ENCODE data around the gene SORBS1. TPM values are rescaled to one million over a fixed set of nuclear protein-coding genes. Genes with fewer than 3 reads are reported as not detected.

Gene SORBS1
- polyA plus RNA-seq, 10 donors = 49.7 to 107 (median 71.2) TPM

DNA sequence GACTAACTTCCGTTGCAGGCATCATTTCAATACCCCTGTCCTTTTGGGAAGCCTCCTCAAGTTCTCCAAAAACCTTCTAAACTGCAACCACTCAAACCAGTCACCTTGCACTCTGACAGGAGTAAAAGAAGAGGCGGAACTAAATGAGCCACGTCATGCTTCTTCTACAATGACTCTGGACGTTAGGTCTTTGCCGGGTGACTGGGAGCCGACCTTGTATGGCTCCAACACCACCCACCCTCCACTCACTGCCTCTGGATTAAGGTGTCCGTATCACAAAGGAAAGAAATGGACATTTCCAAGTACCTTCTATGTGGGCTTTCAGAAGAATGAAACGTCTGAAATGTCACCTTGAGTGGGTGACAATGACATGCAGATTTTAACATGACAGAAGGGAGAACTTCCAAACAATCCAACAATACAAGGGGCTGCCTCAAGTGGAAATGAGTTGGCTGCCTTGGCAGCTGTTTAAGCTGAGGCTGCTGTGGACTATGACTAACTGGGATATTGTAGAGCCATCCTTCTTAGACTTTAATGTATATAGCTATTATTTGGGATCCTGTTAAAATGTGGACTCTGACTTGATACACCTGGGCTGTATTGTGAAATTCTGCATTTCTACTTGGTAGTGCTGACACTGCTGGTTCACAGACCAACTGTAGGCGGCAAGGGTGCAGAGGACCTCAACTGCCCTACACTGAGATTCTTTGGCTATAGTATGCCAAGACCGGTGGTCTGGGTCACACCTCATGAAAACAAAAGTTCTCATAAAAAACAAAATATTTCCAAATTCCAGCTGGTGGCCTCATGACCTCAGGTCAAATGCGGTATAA lies 236.5 kb downstream of the SORBS1 start:
- no peak for DNase-seq

DNA sequence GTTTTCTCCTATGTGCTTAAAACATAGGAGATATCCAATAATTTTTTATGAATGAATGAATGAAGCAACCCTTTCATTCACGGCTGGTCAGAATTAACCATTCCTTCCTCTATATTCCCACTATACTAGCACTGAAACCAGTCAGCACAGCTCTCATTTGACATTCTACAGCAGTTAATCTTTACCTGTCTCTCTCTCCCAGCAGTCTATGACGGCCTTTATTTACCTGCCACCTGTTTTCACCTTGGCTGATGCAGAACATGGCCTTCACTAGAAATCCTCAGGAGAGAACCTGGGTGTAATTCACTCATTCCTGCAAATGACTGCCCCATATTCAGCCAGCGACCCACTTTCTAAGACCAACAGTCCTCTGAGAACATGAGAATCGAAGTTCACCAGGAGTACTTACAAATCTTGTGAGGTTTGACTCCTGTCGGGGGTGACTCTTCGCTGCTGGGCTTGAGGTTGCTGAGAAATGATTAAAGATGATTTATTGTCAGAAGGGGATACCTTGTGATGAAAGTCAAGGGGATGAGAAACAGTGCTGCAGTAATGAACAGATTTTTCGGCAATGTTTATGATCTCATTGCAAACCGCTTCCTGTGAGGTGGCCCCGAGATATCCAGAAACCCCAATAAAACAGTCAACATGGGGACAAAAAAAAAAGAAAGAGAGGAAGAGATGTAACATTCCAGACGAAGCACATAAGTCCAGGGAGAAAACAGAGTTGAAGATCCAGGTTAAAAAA lies 239.4 kb downstream of the SORBS1 start:
- no peak for DNase-seq

DNA sequence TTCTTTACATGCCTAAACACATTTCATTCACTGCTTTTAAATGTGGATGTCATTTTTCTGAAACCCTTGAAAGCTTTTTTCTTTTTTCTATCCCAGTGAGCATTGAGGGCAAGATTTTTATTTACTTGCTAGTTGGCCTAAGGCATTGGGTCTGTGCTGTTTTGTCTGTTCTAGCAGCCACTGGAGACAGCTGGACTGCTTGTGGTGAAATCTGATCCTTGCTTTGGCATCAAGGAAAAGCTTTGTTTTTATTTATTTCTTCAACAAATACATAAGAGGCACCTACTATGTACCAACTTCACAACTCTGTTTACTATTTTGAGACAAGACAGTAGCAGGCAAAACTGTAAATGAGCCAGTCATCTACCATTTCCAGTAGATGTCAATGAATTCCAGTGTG lies 241.9 kb downstream of the SORBS1 start:
- no peak for DNase-seq

DNA sequence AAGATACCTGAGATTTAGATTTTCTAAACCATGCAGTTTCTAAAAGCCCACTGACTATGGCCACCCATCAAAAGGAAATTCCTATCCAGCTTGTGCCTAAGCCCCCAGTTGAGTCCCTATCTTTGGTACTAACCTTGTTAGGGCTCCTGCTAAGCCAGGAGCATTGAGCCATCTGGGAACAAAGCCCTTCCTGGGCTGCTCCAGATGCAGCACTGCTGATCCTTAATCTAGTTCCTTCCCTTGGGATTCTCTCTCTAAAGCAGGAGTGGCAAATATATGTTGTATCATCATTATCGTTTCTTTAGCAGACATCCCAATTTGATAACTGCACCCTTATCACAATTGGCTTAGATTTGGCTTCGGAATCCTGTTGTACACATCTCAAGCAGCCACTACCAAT lies 245.7 kb downstream of the SORBS1 start:
- no peak for DNase-seq

DNA sequence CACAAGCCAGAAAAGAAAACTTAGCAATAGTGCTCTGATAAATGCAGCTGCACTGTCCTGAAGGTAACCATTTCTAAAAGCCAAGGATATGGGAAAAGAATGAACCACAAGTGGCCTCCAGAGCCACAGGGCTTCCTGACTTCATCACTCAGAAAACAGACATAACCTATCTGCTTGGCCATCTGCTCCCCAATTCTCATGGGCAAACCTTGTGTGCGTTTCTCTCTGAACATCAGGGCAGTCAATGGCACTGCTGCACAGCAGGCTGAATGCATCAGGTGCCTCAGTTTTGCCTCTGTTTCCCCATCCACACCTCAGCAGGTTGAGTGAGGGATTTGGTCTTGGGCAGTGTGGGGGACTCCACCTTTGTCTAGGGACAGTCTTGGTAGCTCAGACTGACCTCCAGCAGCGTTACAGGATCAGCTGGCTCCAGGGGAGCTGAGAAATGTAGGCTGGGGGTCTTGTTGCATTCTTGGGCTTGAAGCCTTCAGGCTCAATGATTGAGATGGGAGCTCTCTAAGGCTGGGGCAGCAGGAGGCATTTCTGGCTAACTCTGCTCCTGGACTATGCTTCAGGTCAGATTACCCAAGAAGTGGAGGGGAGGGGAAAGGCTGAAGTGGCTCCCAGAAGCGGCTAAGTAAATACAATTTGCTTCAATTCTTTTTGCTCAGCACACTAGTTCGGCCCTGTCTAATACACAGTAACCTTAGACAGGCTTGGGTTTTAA lies 246.8 kb downstream of the SORBS1 start:
- DNase-seq = no peak

DNA sequence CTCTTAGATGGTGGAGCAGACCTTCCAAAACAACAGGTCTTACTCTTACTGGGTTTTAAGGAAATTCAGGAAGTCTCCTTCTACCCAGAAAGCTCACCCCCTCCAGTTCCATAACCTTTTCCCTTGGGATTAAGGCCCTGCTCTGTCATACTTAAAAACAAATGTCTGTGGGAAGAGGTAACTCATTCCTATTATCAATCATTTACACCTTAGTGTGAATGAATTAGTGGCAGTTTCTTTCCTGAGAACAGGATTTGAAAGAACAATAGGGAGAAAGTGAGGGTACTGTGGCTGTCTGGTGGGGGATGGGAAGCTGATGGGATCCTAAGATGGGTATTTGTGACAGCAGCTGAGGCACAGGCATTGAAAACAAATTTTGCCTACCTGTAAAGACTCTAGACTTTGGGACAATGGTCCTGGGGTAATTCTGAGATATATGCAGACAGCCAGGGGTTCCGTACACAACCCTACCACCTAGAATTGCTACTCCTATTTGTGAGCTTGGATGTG lies 248.1 kb downstream of the SORBS1 start:
- no peak for DNase-seq

DNA sequence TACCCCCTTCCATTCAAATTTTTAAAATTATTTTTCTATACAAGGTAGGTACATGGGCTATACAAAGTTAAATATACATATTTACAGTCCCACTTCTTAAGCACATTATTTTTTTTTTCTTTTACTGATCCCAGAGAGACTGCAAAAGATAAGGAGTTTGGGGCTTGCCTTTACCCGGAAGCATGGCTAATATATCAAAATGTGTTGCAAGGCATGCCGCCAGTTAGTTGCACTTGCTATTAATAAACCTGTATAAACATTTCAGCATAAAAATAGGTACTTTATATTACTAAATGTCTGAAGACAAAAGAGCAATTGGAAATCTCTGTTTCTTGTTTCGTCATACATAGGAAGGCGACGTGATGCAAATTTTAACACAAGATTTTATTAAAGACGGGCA lies 248.9 kb downstream of the SORBS1 start:
- no peak for DNase-seq

DNA sequence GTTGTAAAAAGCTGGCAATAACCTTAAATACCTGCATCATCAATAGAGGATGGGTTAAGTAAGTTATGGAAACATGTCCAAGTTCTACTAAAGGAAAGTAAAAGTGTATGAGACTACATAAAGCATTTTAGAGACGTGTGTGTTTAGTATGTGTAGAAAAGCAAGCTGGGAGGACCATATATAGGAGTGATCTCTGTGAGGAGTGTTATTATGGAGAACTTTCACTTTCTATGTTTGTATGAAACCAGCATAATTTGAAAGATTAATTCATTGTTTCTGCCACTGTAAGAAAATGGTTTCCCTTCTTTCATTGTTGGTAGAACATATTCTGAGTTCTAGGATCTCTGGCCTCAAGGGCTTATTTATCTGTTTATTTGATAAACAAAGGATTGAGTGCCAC lies 251.2 kb downstream of the SORBS1 start:
- DNase-seq = no peak

DNA sequence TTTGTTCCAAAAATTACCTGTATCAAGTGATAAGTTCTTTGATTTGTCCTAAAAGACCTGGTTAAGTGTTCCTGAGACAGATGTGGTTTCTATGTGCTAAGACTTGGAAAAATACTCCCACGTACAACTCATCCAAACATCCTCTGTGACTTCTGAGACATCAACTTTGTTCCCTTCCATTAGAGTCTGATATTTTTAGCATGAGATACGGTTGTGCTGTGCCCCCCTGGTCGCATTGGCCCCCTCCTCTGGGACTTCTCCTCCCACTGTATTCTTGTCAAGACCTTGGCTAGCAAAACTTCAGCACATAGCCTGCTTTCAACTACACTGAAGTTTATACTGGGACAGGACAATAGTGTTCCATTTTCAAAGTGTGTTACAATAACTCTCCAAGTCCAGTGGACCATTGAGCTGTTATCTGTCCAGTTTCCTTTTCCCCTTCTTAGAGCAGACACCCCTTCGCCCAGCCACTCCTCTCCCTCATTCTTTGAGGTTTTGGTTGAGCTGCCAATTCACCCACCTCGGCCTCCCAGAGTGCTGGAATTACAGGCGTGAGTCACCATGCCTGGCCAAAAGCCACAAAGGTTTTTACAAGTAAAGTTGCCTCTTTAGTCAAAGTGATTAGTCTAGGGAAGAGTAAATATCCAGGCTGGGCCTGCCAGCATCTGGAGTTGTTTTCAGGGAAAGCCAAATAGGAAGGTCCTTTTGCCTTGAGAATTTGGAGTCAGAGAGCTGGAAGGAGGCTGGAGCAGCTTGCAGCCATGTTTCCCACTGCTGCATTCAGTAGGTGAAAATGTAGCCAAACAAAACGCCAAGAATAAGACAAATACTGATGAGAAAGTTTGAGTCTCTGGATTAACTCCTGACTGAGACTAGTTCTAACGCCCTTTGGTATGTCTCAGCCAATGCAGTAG lies 252.5 kb downstream of the SORBS1 start:
- peak in 2 of 3 donors; percentile 39 to 96 for DNase-seq

DNA sequence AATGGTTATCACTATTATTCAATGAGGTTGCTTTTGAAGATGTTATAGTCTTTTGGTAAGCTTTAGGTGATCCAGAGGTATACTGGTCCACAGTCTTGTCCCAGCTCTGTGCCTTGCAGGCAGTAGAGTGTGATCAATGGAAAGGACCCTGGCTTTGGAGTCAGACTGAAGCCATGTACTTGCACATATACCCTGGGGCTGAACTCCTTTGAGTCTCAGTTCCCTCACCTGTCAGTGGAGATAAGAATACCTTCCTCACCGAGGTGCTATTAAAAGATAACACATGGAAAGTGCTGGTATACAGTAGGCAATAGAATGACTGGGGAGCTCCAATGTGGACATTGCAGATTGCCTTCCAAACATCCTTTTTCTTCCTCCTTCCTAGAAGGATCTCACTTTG lies 254.3 kb downstream of the SORBS1 start:
- DNase-seq = no peak

DNA sequence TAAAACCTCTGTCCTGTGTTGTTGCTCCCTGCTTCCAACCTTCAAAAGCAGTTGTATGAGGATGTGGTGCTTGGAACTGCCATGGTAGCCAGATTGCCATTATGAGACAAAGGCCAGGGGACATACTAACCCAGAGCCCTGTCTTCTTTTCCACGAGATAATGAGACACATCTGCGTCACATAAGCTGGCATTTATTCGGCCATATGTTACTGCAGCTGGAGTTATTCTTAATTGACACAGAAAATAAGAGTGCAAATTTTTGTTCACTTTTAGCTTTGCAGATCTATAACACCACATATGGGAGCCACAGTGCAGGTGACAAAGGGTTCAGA lies 254.9 kb downstream of the SORBS1 start:
- DNase-seq = no peak

DNA sequence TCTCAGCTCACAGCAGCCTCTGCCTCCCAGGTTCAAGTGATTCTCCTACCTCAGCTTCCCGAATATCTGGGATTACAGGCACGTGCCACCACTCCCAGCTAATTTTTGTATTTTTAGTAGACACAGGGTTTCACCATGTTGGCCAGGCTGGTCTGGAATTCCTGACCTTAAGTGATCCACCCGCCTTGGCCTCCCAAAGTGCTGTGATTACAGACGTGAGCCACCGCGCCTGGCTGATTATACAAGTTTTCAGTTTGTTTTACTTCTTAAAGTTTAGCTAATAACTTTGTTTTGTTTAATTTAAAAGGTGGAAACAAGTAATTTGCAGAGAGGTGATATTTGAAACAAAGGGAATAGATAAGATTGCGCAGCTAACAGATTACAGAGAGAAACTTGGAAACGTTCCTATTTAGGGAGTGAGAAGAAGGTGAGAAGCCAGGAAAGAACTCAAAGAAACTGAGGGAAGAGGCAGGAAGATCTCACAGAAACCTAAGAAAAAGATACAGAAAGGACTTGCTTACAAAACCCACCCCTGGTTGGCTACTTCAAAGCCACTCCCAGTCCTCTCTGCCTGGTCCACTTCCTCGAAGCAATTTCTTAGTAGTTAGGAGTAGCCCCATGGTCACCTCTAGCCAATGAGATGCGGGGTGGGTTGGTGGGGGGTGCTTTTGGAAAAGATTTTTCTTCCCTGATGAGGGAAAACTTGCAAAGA lies 255.4 kb downstream of the SORBS1 start:
- DNase-seq = no peak

DNA sequence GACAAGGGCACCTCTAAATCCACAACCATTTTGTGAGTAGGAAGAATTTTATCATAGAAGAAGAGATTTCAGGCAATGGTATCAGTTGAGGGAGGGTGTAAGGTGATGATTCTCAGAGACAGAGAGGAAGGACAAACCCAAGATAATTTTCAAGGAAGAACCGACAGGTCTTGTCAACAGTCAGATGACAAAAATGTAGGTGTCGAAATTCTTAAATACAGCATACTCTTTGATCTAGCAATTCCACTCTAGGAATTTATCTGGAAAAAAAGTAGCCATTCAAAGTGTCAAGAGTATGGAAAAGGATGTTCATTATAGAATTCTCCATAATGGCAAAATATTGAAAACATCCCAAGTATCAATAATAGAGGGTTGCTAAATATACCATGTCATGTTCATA lies 256.2 kb downstream of the SORBS1 start:
- no peak for DNase-seq

DNA sequence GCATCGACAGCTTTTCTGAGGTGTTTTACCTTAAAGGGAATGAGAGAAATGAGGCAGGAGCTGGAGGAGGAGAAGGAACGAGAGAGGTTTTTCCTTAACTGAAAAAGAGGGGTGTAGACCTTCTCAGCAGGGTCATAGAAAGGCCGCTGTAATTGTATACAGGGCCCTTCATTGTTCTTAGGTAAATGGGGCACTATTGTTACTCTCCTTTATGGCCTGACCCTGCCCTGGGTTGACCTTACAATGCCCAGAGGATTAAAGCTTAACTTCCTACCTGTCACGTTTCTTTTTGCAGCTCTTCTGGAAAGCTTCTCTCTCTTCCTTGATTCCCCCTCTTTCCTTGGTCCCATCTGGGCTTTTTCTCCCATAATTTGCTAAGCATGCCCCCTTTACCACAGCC lies 256.7 kb downstream of the SORBS1 start:
- DNase-seq = no peak

DNA sequence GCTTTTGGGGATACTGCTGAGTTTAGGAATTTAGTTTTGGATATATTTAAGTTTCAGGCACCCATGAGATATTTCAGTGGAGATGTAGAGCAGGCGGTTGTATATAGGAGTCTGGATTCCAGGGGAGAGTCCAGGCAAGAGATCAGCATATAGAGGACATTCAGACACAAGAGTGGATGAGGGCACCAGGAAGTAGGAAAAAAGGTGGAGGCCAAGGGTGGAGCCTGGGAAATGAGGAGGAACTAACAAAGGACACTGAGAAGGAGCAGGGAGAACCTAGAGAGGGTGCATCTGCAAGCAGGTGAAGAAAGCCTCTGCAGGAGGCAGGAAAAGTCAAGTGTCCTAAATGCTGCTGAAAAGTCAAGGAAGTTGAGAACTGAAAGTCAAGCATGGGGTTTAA lies 257.2 kb downstream of the SORBS1 start:
- no peak for DNase-seq

DNA sequence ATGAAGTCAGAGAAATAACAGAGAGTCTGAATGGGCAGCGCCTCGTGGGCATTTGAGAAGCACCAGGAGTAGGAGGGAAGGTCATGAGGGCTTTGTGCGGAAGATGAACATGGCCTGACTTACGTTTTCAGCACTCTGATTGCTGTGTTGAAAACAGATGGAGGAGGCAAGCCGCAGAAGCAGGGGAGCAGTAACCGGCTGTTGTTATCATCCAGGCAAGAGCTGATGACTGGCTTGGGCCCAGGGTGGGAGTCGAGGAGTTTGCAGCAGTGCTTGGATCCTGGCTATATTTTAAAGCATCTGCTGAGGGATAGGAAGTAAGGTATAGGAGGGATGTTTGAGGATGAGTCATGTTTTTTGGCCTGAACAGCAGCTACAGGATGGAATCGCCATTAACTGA lies 257.6 kb downstream of the SORBS1 start:
- peak in 1 of 3 donors; percentile 54 for DNase-seq

DNA sequence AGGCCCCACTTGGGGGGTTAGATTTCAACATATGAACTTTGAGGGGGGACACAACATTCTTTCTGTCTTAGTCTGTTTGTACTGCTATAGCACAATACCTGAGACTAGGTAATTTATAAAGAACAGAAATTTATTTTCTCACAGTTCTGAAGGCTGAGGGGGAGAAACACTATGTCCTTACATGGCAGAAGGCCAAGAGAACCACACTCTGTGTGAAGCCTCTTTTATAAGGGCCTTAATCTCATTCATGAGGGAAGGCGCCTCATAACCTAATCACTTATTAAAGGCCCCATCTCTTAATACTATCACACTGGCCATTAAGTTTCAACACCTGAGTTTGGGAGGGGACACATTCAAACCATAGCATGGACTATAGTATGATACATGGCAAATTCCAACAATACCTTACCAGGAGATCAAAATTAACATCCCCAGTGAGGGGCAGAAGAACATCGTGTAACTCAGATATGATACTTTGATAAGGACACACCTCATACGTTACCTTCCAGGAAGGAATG lies 261.1 kb downstream of the SORBS1 start:
- no peak for DNase-seq

DNA sequence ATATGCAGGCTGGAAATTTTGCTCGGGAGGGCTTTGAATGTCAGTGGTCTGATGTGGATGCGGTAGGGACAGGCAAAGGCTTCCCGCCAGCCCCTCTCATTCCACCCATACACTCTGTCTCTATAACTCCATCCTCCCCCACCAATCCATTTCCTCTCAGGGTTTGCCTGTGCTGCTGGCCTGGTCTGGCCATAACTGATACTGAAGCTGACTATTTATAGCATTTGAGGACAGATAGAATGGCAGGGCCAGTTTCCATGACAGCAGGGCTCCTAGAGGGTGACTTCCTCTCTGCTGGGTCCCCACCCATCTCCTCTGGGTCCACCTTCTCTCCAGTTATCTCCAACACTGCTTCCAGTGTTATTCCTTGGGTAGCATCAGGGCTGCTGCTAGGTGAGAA lies 263.8 kb downstream of the SORBS1 start:
- DNase-seq = no peak

DNA sequence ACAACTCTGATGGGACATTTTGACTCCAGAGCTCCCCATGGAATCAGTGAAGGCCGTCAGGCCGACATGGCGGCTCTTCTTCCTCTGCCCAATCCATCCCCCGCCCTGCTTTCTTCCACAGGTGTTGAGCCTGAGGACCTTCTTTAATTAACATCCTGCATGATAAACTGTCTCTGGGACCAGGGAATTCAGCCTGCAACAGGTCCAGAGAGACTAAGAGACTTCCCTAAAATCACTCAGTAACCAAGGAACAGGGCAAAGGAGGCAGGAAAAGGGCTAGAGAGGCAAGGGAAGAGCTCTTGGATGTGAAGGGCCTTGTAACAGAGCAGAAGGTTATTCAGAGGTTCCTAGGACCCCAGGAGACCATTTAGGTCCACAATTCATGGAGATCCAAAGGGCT lies 264.4 kb downstream of the SORBS1 start:
- DNase-seq = no peak

DNA sequence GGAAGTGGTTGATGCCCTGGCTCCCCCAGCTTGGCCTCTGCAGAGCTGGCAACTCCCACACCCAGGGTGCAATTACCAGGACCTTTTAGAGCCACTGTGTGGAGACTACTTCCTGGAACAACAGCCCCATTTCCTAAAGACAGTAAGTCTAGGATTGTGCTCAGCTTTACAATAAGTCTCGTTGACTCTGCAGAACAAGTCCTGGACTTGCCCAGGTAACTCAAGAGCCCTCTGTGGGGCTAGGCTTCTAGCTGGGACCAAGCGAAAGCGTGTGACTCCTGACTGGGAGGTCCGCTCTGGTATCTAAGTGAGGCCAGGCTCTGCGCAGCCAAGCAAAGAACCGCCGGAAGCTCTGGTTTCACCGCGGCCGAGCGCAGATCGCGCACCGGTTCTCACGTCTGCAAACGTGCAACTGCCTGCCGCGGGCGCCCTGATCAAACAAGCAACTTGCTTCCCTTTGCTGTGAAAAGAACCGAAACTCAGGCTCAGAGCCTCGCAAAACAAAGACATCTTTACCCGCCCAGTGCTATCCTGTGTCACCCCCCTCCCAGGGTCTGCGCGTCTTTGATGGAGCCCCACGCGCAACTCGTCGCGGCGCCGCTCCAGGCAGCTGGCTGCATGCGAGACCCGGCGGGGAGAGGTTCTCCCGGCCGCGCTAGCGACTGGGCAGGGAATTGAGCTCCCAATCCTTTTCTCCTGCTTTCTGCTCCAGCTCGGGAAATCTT lies 266.0 kb downstream of the SORBS1 start:
- peak in 2 of 3 donors; percentile 29 to 66 for DNase-seq

Measured in muscle of back (tissue), 11 donors.